ENCODE data around the gene IQSEC3. TPM values are rescaled to one million over a fixed set of nuclear protein-coding genes. Genes with fewer than 3 reads are reported as not detected.

IQSEC3 gene
- total and polyA plus RNA-seq, 11 donors = 0.29 to 3.2 (median 1.5) TPM

DNA sequence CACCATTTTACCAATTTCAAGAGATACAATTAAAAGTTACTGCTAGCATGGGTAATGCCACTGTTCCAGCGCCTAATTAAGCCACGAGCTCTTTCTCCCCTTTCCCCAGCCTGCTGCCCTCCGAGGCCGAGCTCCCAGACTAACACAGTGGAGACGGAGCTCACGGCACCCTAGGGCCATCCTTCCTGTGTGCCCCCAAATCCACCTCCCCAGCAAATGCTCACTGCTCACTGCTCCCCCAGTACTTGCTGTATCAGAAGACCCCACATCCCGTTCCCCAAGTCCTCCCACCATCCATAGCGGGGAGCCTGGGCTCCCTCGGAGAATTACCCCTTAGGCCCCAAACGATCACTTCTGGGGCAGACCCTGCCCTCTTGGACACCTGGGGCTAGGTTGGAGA is 104.7 kb downstream of the IQSEC3 start:
- Histone ChIP-seq H3K36me3 (peaks cover 0 to 4% (median 0%) of the 10 kb centered on the region in 9 donors), H3K9me3 (no peaks in the 10 kb centered on the region), H3K27me3 (no peaks in the 10 kb centered on the region), H3K4me3 (no peak overlapping the region), H3K4me1 (peaks cover 6 to 77% (median 54%) of the 10 kb centered on the region in 12 donors), H3K27ac (no peak overlapping the region)
- no peak for ATAC-seq
- DNase-seq = peak in 1 of 5 donors; percentile 56
- TF ChIP-seq, protein P1, sequence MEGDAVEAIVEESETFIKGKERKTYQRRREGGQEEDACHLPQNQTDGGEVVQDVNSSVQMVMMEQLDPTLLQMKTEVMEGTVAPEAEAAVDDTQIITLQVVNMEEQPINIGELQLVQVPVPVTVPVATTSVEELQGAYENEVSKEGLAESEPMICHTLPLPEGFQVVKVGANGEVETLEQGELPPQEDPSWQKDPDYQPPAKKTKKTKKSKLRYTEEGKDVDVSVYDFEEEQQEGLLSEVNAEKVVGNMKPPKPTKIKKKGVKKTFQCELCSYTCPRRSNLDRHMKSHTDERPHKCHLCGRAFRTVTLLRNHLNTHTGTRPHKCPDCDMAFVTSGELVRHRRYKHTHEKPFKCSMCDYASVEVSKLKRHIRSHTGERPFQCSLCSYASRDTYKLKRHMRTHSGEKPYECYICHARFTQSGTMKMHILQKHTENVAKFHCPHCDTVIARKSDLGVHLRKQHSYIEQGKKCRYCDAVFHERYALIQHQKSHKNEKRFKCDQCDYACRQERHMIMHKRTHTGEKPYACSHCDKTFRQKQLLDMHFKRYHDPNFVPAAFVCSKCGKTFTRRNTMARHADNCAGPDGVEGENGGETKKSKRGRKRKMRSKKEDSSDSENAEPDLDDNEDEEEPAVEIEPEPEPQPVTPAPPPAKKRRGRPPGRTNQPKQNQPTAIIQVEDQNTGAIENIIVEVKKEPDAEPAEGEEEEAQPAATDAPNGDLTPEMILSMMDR (IDR thresholded peaks at IDR 0.05) = no peak
- no peak for TF ChIP-seq POLR2A (IDR thresholded peaks at IDR 0.05)
- intact Hi-C loops (cut with DNase I) = no loop called here
- 89 to 95% (median 92%) methylated on average over 10 of the region's 10 CpGs for WGBS, 4 donors

DNA sequence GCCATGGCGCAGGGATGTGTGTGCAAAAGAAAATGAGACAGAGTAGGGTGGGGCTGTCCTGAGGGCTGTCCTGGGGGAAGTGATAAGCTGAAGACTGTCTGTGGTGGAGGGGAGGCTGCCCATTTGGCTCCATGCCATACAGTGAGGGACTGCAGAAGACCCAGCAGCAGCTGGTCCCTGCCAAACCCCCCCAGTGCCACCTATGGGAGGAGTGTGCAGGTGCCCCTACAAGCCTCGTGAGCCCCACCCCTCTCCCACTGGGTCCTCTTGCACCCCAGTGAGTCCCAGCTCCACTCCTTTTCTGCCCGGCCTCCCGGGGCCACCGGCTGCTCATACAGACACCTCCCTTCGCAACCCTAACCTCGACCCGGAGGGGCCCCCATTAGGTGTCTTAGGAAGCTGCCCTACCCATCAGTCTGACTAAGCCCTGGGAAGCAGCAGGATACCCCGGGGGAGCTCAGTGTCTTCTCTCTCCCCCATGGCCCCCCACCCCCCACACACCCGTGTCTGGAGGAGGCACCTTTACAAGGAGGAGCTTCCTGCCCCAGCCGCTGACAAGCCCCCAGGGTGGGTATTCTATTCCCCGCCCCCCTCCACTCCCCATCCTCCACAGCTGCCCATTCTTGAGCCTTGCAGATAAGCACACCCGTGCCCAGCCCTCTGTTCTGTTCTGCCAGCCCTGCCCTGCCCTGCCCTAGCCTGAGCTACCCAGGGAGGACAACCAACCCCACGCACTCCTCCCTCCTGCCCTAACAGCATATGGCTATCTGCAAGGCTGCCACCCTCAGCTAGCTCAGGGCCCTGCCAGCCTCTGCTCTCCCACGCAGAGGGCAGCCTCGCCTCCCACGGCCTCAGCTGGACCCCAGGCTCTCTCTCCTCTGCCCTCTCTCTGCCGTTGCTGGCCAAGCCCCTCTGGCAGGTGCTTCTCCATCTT is 105.4 kb downstream of the IQSEC3 start:
- TF ChIP-seq POLR2A (IDR thresholded peaks at IDR 0.05) = no peak
- TF ChIP-seq, protein P1 (IDR thresholded peaks at IDR 0.05) = no peak
- Histone ChIP-seq H3K4me1 (peaks cover 11 to 77% (median 61%) of the 10 kb centered on the region in 12 donors), H3K36me3 (no peaks in the 10 kb centered on the region), H3K9me3 (no peaks in the 10 kb centered on the region), H3K4me3 (no peak overlapping the region), H3K27me3 (no peaks in the 10 kb centered on the region), H3K27ac (peak overlapping the region in 2 of 12 donors; percentile 47 to 65)
- intact Hi-C loops (cut with DNase I) = no loop called here
- WGBS, 4 donors = 50 to 57% (median 53%) methylated on average over 16 to 18 of the region's 18 CpGs
- ATAC-seq (peak in 2 of 4 donors; percentile 9), DNase-seq (peak in 2 of 5 donors; percentile 33 to 60)

DNA sequence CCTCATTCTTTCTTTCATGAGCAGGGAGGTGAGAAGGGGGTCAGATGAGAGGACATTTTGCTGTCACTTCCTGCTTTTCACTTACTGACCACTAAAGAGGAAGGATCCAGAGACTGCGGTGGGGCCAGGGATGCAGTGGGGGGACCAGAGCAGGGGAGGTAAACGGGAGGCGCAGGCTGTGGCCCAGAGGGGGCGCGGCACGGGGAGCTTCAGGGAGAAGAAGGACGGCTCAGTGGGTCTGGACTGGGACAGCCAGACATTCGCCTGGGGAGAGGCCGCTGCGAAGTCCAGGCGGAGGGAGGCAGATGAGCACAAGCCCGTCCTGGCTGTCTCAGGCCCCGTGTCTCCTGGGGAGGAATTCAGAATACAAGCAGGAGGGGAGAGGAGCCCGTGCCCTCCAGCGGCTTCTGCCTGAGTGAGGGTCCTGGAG is 106.2 kb downstream of the IQSEC3 start:
- ATAC-seq = no peak
- no peak overlapping the region for H3K4me3 ChIP-seq
- H3K36me3 ChIP-seq = no peaks in the 10 kb centered on the region
- intact Hi-C loops (cut with DNase I) = no loop called here
- peaks cover 15 to 77% (median 63%) of the 10 kb centered on the region in 12 donors for H3K4me1 ChIP-seq
- H3K27ac ChIP-seq = peak overlapping the region in 6 of 12 donors; percentile 14 to 65 (median 46)
- no peaks in the 10 kb centered on the region for H3K27me3 ChIP-seq
- DNase-seq = peak in 2 of 5 donors; percentile 26 to 64
- 72 to 81% (median 77%) methylated on average over 15 of the region's 15 CpGs for WGBS, 4 donors
- no peak for TF ChIP-seq POLR2A (IDR thresholded peaks at IDR 0.05)
- TF ChIP-seq, protein P1 (IDR thresholded peaks at IDR 0.05) = no peak
- H3K9me3 ChIP-seq = no peaks in the 10 kb centered on the region

DNA sequence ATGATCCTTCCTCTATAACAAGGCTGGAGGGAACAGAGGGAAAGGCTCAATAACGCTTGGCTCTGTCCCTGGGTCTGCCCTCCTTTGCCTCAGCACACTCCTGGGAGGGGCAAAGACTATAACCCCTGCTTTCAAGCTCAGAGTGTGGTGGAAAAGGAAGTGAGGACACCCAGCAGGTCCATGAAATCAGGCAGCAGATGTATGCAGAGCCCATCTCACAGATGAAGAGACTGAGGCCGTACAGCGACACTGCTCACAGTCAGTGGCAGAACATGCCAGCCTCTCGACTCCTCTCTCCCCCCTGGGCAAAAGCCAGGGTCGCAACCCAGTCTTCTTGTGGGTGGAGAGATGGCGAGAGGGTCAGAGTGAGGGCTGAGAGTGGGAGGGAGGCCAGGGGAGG is 107.6 kb downstream of the IQSEC3 start:
- Histone ChIP-seq H3K36me3 (no peaks in the 10 kb centered on the region), H3K27me3 (no peaks in the 10 kb centered on the region), H3K27ac (peak overlapping the region in 5 of 12 donors; percentile 3 to 85 (median 41)), H3K4me1 (peaks cover 19 to 83% (median 71%) of the 10 kb centered on the region in 12 donors), H3K4me3 (no peak overlapping the region), H3K9me3 (no peaks in the 10 kb centered on the region)
- no peak for ATAC-seq
- intact Hi-C loops (cut with DNase I) = no loop called here
- WGBS, 4 donors = 76 to 85% (median 81%) methylated on average over 5 to 6 of the region's 6 CpGs
- DNase-seq = peak in 2 of 5 donors; percentile 25 to 28
- TF ChIP-seq, protein P1 (IDR thresholded peaks at IDR 0.05) = no peak
- TF ChIP-seq POLR2A (IDR thresholded peaks at IDR 0.05) = no peak

Measured in heart left ventricle (tissue), 16 donors.